ENCODE results near the gene NTMT2.
"Not testable (repeated sequence)": the region's sequence is repeated elsewhere in the genome, so short reads cannot be mapped to it uniquely, and the experiment has no call there.

NTMT2 gene

GRCh38 chr1:170145770-170146676 lies at the start of gene NTMT2:
Gene NTMT2, plus strand, starts transcription at chr1:170145959. Its CDS starts 149 bp downstream, at chr1:170146108.
- TF ChIP-seq CTCF (IDR thresholded peaks at IDR 0.05; ENCODE audit: extremely low read depth, missing control alignments), result no peak
- DNase-seq (ENCODE audit: low spot score), result no peak

- no peak for DNase-seq (ENCODE audit: low spot score)
Observed at GRCh38 chr1:170095976-170096748, 49.6 kb upstream of the NTMT2 start.

GRCh38 chr1:170096806-170097340 lies 48.9 kb upstream of the NTMT2 start:
- no peak for DNase-seq (ENCODE audit: low spot score)
- no peak for TF ChIP-seq CTCF (IDR thresholded peaks at IDR 0.05; ENCODE audit: extremely low read depth, missing control alignments)

More at GRCh38 chr1:170095976-170096748, 49.6 kb upstream of the NTMT2 start:
- no peak for TF ChIP-seq CTCF (IDR thresholded peaks at IDR 0.05; ENCODE audit: extremely low read depth, missing control alignments)

- no peak for DNase-seq (ENCODE audit: low spot score)
- no peak for TF ChIP-seq CTCF (IDR thresholded peaks at IDR 0.05; ENCODE audit: extremely low read depth, missing control alignments)
Observed at GRCh38 chr1:170097449-170097948, 48.3 kb upstream of the NTMT2 start.

GRCh38 chr1:170113140-170113539 lies 32.6 kb upstream of the NTMT2 start:
- not testable (repeated sequence) for DNase-seq (ENCODE audit: low spot score)

GRCh38 chr1:170114906-170115305 lies 30.9 kb upstream of the NTMT2 start:
- TF ChIP-seq CTCF (IDR thresholded peaks at IDR 0.05; ENCODE audit: extremely low read depth, missing control alignments), result no peak
- DNase-seq (ENCODE audit: low spot score), result no peak

GRCh38 chr1:170122366-170122765 lies 23.4 kb upstream of the NTMT2 start:
- DNase-seq (ENCODE audit: low spot score), result no peak
- TF ChIP-seq CTCF (IDR thresholded peaks at IDR 0.05; ENCODE audit: extremely low read depth, missing control alignments), result no peak

All from GM20000 (cell line).